Measurements from ENCODE around the gene TANC2. TPM values are rescaled to one million over a fixed set of nuclear protein-coding genes. Genes with fewer than 3 reads are reported as not detected.
A peak's percentile ranks its signal among the peaks of the same experiment; 100 is the strongest.

TANC2 gene
- polyA plus RNA-seq, 6 donors from 2014 or later = 0.65 to 5.2 (median 1.2) TPM

- peaks cover 0 to 5% (median 0%) of the 10 kb centered on the region in 7 donors for H3K9me3 Mint-ChIP-seq
- H3K4me1 Mint-ChIP-seq = peaks cover 0 to 17% (median 9%) of the 10 kb centered on the region in 3 donors
- no peak overlapping the region for H3K27ac Mint-ChIP-seq
- no peak overlapping the region for H3K4me3 Mint-ChIP-seq
- no peaks in the 10 kb centered on the region for H3K27me3 Mint-ChIP-seq
- no peak for ATAC-seq (ENCODE audit: low read depth in 2 of 2)
- no peaks in the 10 kb centered on the region for H3K36me3 Mint-ChIP-seq
- DNase-seq = no peak
These were observed 32.1 kb downstream of the TANC2 start for GRCh38 chr17:62998166-62998565.

- Mint-ChIP-seq H3K9me3 (peaks cover 0 to 5% (median 0%) of the 10 kb centered on the region in 7 donors), H3K4me3 (no peak overlapping the region), H3K36me3 (no peaks in the 10 kb centered on the region), H3K27me3 (no peaks in the 10 kb centered on the region), H3K4me1 (peaks cover 0 to 17% (median 9%) of the 10 kb centered on the region in 3 donors), H3K27ac (no peak overlapping the region)
- ATAC-seq (ENCODE audit: low read depth in 2 of 2) (no peak), DNase-seq (no peak)
These were observed 32.8 kb downstream of the TANC2 start for GRCh38 chr17:62998665-62999393.

GRCh38 chr17:62999736-63000135 lies 33.7 kb downstream of the TANC2 start:
- Mint-ChIP-seq H3K27me3 (no peaks in the 10 kb centered on the region), H3K9me3 (peaks cover 0 to 5% (median 0%) of the 10 kb centered on the region in 7 donors), H3K27ac (no peak overlapping the region), H3K4me3 (no peak overlapping the region), H3K4me1 (peaks cover 0 to 17% (median 9%) of the 10 kb centered on the region in 3 donors), H3K36me3 (no peaks in the 10 kb centered on the region)
- DNase-seq (no peak), ATAC-seq (ENCODE audit: low read depth in 2 of 2) (no peak)

GRCh38 chr17:63001689-63002394 lies 35.8 kb downstream of the TANC2 start:
- Mint-ChIP-seq H3K27me3 (no peaks in the 10 kb centered on the region), H3K4me1 (no peaks in the 10 kb centered on the region), H3K27ac (no peak overlapping the region), H3K36me3 (no peaks in the 10 kb centered on the region), H3K4me3 (no peak overlapping the region), H3K9me3 (peaks cover 0 to 5% (median 0%) of the 10 kb centered on the region in 7 donors)
- no peak for DNase-seq
- ATAC-seq (ENCODE audit: low read depth in 2 of 2) = no peak

GRCh38 chr17:63002625-63003024 lies 36.6 kb downstream of the TANC2 start:
- Mint-ChIP-seq H3K27ac (peak overlapping the region in 1 of 6 donors; percentile 21), H3K27me3 (no peaks in the 10 kb centered on the region), H3K4me1 (no peaks in the 10 kb centered on the region), H3K36me3 (no peaks in the 10 kb centered on the region), H3K9me3 (peaks cover 0 to 5% (median 0%) of the 10 kb centered on the region in 7 donors), H3K4me3 (no peak overlapping the region)
- DNase-seq (no peak), ATAC-seq (ENCODE audit: low read depth in 2 of 2) (no peak)

GRCh38 chr17:63015824-63016223 lies 49.8 kb downstream of the TANC2 start:
- peaks cover 0 to 10% (median 3%) of the 10 kb centered on the region in 7 donors for H3K9me3 Mint-ChIP-seq
- DNase-seq (no peak), ATAC-seq (ENCODE audit: low read depth in 2 of 2) (no peak)
- no peak overlapping the region for H3K4me3 Mint-ChIP-seq
- H3K36me3 Mint-ChIP-seq = peaks cover 0 to 15% of the 10 kb centered on the region in 2 donors
- no peaks in the 10 kb centered on the region for H3K27me3 Mint-ChIP-seq
- no peaks in the 10 kb centered on the region for H3K4me1 Mint-ChIP-seq
- H3K27ac Mint-ChIP-seq = no peak overlapping the region

Other genes with a start within 250 kb of the TANC2 start
- under 1 TPM in 2 of 6 donors, not detected in 4; 0.21 to 0.27 TPM for gene MARCHF10, start 157.9 kb upstream of the TANC2 start, polyA plus RNA-seq (ENCODE audit: low read depth in 6 of 6)